Measurements from ENCODE around the gene RASSF3.
"Not testable (repeated sequence)": the region's sequence is repeated elsewhere in the genome, so short reads cannot be mapped to it uniquely, and the experiment has no call there.

The RASSF3 gene

DNA sequence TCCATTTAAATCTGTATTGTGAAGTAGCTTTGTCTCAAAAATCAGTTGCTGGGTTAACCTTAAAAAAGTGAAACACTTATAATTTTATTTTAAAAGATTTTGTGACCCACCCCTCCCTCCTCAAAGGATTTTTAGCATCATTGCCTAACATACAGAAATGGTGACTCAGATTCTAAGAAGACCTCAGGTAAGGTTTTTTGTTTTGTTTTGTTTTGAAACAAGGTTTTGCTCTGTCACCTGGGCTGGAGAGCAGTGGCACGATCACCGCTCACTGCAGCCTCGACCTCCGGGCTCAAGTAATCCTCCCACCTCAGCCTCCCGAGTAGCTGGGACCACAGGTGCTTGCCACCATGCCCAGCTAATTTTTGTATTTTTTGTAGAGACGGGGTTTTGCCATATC is 74.8 kb downstream of the RASSF3 start:
- TF ChIP-seq, protein P1, sequence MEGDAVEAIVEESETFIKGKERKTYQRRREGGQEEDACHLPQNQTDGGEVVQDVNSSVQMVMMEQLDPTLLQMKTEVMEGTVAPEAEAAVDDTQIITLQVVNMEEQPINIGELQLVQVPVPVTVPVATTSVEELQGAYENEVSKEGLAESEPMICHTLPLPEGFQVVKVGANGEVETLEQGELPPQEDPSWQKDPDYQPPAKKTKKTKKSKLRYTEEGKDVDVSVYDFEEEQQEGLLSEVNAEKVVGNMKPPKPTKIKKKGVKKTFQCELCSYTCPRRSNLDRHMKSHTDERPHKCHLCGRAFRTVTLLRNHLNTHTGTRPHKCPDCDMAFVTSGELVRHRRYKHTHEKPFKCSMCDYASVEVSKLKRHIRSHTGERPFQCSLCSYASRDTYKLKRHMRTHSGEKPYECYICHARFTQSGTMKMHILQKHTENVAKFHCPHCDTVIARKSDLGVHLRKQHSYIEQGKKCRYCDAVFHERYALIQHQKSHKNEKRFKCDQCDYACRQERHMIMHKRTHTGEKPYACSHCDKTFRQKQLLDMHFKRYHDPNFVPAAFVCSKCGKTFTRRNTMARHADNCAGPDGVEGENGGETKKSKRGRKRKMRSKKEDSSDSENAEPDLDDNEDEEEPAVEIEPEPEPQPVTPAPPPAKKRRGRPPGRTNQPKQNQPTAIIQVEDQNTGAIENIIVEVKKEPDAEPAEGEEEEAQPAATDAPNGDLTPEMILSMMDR (IDR thresholded peaks at IDR 0.05), result no peak
- no peak for TF ChIP-seq ZFX (IDR thresholded peaks at IDR 0.05; ENCODE audit: borderline replicate concordance)
- H3K27ac ChIP-seq, result no peak overlapping the region

DNA sequence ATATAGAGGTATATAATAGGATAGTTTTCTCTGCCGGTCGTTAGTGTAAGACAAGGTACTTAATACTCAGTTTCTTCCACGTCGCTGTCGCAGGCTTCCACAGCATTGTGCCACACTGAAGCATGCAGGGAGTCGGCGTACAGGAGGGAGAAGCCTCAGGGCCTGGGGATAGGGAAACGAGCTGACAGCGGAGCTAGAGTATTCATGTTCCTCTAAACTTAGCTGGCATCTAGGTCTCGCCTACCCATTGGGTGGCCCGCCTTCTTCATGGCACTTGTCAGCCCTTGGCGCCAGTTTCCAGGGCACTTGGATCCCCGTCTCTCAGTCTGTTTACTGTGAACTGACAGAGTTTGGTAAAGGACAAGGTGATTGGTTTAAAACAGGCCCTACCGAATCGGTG is 75.3 kb downstream of the RASSF3 start:
- no peak overlapping the region for H3K27ac ChIP-seq
- no peak for TF ChIP-seq ZFX (IDR thresholded peaks at IDR 0.05; ENCODE audit: borderline replicate concordance)
- TF ChIP-seq, protein P1 (IDR thresholded peaks at IDR 0.05), result no peak

DNA sequence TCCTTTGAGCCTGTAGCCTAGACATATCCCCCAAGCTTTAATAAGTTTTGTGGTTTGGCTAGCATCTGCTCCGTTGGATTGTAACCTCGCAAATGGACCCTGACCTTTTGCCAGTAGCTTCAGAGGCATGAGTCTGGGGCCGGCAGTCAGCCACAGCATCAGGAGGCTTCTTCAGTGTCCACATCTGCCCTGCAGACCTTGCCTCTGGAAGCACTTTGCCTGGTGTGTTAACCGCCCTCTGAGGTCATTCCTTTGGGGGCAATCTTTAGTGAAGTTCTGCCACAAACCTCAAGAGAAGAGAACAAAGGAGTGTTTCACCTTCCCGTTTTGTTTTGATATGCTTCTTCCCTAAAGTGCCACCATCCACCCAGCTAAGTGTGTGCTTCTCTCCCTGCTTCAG is 77.5 kb downstream of the RASSF3 start:
- no peak overlapping the region; the same call in 1 of the 2 replicates for H3K27ac ChIP-seq
- TF ChIP-seq ZFX (IDR thresholded peaks at IDR 0.05; ENCODE audit: borderline replicate concordance), result no peak
- TF ChIP-seq, protein P1 (IDR thresholded peaks at IDR 0.05), result no peak

DNA sequence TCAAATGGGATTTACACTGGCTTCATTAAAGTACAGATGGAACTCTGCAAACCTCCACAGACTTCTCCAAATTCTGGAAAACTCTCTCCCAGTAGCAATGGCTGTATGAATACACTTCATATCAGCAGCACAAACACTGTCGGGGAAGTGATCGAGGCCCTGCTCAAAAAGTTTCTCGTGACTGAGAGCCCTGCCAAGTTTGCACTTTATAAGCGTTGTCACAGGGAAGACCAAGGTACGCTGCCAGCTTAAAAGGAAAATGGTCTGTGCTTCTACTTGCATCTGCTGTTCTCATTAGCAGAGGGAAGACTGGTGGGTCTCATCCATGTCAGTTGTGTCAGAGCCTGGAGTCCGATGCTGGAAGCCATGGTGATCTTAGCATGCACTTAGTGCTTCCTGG is 77.9 kb downstream of the RASSF3 start:
- TF ChIP-seq, protein P1 (IDR thresholded peaks at IDR 0.05), result no peak
- TF ChIP-seq ZFX (IDR thresholded peaks at IDR 0.05; ENCODE audit: borderline replicate concordance), result no peak
- H3K27ac ChIP-seq, result no peak overlapping the region; the same call in 1 of the 2 replicates

DNA sequence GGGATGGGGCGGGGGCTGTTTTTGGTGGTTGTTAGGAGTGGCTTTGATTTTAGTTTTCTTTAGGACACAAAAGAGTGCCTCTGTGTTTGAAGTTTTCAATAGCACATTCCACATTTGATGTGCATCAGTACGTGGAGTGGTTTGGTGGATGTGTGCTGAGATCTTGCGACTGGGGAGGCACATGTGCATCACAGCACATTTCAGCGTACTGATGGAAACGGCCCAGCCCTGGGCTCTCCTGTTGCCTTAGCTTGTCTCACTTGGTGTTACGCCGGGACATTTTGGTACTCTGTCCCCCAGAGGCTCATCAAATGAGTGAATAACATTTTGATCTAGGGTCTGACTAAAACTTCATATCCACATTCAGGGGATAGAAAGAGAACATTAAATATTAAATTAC is 78.4 kb downstream of the RASSF3 start:
- H3K27ac ChIP-seq, result no peak overlapping the region
- TF ChIP-seq, protein P1 (IDR thresholded peaks at IDR 0.05), result no peak
- TF ChIP-seq ZFX (IDR thresholded peaks at IDR 0.05; ENCODE audit: borderline replicate concordance), result no peak

DNA sequence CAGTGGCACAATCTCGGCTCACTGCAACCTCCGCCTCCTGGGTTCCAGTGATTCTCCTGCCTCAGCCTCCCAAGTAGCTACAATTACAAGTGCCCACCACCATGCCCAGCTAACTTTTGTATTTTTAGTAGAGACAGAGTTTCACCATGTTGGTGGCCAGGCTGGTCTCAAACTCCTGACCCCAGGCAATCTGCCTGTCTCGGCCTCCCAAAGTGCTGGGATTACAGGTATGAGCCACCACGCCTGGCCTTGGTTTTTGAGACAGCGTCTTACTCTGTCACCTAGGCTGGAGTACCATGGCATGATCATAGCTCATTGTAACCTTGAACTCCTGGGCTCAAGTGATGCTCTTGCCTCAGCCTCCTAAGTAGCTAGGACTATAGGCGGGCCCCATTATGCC is 79.9 kb downstream of the RASSF3 start:
- not testable (repeated sequence) for H3K27ac ChIP-seq

DNA sequence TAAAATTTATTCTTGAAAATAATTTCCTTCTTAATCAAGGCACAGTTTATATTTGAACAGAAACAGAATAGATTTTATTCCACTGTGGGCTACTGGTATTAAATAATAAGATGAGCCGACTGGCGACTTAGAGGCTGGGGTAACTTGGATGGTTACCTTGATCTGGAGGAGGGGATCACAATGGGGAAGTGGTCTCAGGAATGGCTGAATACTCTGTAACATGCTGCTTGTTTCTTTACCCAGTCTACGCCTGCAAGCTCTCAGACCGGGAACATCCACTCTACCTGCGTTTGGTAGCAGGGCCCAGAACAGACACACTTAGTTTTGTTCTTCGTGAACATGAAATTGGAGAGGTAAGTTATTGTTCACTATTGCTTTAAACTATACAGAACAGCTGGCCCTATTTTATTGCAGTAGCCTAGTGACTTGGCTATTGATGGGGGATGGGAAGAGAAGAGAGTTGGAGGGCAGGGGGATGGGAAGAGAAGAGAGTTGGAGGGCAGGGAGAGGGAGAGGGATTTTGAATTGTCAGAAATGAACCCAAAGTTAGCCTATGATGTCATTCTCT is 81.0 kb downstream of the RASSF3 start:
- TF ChIP-seq, protein P1 (IDR thresholded peaks at IDR 0.05), result no peak
- TF ChIP-seq ZFX (IDR thresholded peaks at IDR 0.05; ENCODE audit: borderline replicate concordance), result no peak
- no peak overlapping the region for H3K27ac ChIP-seq
